ENCODE measurements around the gene PIK3R5.

GRCh38 chr17:8896641-8897635 lies 68.6 kb downstream of the PIK3R5 start:
- TF ChIP-seq CTCF (IDR thresholded peaks at IDR 0.05), result no peak
- no peak for TF ChIP-seq POLR2A (IDR thresholded peaks at IDR 0.05)

Data from heart left ventricle (tissue), 13 donors.